CD4-positive, alpha-beta T cell treated with Interleukin-6 at 100 ng/mL for 8 hours (primary cell): ENCODE results near the gene FGF21.
A peak's percentile ranks its signal among the peaks of the same experiment; 100 is the strongest.
"Not testable (repeated sequence)": the region's sequence is repeated elsewhere in the genome, so short reads cannot be mapped to it uniquely, and the experiment has no call there.

Experiments
- DNase-seq: peaks from one replicate; pipeline ENCODE4 v3.0.0-alpha.2; 2020; ENCODE audit warnings: mixed read lengths, low spot score

Gene FGF21

DNA sequence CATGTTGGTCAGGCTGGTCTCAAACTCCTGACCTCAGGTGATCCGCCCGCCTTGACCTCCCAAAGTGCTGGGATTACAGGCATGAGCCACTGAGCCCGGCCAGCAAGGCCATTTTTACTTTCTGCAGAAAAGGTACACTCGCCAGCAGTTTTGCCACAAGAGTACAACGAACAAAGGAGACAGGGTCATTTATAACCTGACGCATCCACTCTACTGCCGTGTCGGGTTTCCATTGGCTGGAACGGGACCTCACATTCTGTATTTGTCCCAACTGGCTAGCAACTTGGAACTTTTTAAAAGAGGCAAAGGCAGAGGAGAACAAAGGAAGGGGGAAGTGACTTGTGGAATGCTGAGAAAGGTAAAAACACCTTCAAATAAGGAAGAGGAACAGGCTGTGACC is 32.0 kb downstream of the FGF21 start:
- DNase-seq: not testable (repeated sequence)

- no peak for DNase-seq
Observed at GRCh38 chr19:48793271-48793670, 37.9 kb downstream of the FGF21 start.

GRCh38 chr19:48794291-48794690 is 39.0 kb downstream of the FGF21 start:
- DNase-seq: no peak

GRCh38 chr19:48795055-48795684 is 39.8 kb downstream of the FGF21 start:
- DNase-seq: peak; percentile 85

- DNase-seq: no peak
Observed at GRCh38 chr19:48795685-48796070, 40.4 kb downstream of the FGF21 start.

DNA sequence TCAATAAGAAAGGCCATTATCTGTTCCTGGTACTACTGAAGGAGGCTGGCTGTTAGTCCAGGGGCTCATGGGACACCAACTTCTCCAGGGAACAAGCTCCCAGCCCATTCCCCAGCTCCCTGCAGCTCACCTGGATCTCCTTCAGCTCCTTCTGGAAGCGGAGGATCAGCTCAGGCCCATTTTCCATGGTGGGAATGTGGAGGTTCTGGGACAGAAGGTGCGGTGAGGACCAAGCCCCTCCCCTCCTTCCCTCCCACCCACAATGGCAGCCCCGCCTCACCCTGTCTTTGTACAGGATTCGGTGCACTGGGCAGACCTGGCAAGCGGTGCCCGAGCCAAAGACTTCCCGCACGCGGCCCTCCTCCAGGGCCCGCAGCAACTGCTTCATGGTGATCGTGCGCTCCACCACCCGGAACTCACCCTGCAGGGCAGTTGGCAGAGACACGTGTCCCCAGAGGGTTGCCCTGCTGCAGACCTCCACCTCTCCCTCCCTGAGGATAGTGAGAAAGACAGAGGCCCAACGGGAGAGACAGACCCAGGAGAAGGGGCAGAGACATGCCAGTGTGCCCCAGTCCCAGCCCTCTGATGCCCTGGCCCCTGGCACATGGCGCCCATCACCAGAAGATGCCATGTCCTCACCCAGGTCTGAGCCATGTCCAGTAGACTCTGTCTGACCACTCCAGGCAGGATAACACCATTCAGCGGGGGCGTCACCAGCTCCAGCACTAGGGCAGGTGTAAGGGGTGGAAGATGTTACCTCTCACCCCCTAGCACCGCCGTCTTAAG is 41.2 kb downstream of the FGF21 start:
- DNase-seq: no peak

- no peak for DNase-seq
Observed at GRCh38 chr19:48797103-48797502, 41.8 kb downstream of the FGF21 start.

GRCh38 chr19:48798937-48799336 is 43.6 kb downstream of the FGF21 start:
- DNase-seq: no peak

DNA sequence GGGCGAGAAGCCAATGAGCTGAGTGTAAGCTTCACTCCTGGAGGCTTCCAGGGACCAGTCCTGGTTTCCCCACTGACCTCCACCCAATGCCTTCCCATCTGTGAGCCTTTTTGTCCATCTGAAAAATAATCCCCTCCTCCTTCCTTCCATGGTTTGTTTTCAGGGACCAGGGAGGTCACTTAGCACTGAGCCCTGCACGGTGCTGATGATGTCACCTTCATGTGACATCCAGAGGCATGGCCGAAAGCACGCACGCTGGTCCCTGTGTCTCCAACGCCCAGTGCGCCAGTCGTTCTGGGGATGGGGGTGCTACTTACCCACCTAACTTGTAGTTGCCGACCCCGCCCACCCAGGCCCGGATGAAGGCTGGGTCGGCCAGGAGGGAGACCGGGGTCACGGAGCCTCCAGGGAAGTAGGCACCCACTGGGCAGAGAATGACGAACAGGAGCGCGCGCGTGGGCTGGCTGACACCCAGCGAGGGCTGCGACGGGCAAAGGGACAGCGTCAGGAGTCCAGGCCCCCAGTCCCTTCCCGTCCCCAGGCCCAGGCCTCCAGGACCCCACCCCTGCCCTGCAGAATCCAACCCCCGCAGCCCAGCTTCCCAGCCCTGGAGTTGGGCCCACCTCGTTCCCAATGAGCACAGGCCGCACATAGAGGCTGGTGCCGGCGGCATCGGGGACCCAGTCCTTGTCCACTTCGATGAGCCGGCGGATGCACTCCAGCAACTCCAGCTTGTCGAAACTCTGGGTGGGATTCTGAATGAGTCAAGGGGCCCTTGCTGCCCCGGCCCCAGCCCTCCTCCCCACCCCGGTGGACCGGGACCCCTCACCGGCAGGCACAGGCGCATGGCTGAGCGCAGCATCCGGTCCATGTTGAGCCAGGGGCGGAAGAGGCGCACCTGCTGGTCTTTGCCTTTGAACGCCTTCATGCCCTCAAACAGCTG is 44.3 kb downstream of the FGF21 start:
- no peak for DNase-seq

- no peak for DNase-seq
Observed at GRCh38 chr19:48802623-48803022, 47.3 kb downstream of the FGF21 start.

- no peak for DNase-seq
Observed at GRCh38 chr19:48804496-48804895, 49.2 kb downstream of the FGF21 start.

- DNase-seq: no peak
Observed at GRCh38 chr19:48805452-48805851, 50.1 kb downstream of the FGF21 start.

GRCh38 chr19:48806518-48806817 is 51.1 kb downstream of the FGF21 start:
- DNase-seq: no peak

DNA sequence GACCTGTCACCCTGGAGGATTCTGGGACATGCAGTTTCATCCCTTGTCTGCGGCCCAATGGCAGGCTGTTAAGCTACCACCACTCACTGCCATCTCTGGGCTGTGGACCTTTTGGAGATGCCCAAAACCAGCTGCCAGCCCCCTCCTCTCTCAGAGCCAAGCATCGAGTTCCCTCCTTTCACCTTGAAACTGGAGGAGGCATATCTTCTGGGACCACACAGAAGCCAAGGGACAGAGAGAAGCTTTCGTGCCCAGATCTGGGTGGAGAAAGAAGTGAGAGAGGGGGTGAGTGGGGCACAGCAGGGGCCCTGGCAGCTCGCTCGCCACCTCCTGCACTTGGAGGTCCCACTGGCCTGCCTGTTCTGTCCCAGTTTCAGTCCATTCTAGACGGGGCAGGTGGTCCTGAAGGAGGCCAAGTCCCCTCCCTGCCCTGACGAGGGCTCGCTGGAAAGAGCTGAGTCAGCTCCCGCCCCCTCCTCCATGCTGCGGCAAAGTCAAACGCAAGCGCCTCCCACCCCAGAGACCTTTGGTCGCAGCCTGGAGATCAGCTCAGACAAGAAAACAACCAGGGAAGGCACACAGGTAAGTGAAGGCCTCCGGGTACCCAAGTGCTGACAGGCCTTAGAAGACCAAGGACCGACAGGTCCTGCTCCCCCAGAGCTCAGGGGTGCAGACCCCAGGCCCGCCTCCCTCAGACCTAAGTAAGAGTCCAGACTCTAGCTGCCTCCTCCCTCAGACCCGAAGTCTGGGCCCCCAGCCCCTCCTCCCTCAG is 51.7 kb downstream of the FGF21 start:
- DNase-seq: peak; percentile 34

GRCh38 chr19:48807590-48808308 is 52.4 kb downstream of the FGF21 start:
- no peak for DNase-seq
